ENCODE measurements around the gene GMPPA. TPM values are rescaled to one million over a fixed set of nuclear protein-coding genes. Genes with fewer than 3 reads are reported as not detected.

GMPPA gene
- total RNA-seq (10 to 100 TPM; 25.1 to 27.2 TPM), total RNA-seq (18.3 to 31.5 reads per million in 2 donors)

DNA sequence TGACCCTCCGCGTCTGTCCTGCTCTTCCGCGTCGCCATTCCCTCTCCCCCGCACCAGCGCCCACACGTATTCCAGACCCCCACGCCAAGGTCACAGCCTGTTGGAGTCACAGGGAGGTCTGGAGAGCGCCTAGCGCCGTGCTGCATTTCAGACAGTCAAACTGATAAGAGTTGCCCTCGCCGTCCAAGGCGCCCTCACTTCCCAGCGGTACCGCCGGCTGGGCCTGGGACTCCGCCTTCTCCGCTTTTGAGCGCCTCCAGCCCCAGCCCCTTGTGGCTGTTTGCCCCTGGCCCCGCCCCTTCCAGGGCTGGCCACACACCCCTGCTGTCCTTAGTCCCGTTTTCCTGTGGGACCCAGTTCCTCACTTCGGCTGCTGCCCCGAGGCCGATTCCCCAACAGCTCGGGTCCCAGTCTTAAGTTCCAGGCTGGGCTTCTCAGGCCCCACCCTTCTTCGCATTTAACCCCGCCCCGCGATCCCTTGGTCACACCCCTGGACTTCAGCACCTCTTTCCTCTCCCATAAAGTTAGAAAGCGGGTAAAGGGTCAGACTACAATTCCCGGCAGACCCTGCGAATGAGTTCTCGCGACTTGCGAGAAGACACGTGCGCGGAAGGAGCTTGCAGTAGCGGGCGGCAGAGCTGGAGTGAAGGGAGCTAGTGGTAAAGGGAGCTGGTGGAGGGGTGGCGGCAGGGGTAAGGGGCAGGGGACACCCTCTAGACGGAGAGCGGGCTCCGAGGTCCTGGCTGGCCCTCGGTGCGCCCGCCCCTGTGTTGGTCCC lies at the start of gene GMPPA:
Gene GMPPA (plus strand): TSS at position 612 of the 778 bp plus-strand sequence. CDS start 1,085 bp downstream, outside the sequence.
- H3K27me3 Mint-ChIP-seq = peaks cover 48% of the 10 kb centered on the region
- H3K4me1 Mint-ChIP-seq = peaks cover 29% of the 10 kb centered on the region
- DNase-seq (peak; percentile 78 to 86 (median 83)), ATAC-seq (peak; percentile 96)
- H3K9me3 ChIP-seq (ENCODE audit: control insufficient read depth, low read length, poor library complexity, severe bottlenecking) = no peaks in the 10 kb centered on the region
- peaks cover 11% of the 10 kb centered on the region for H3K36me3 Mint-ChIP-seq (ENCODE audit: low read depth)
- peak within 1 kb of the TSS; percentile 100 for H3K4me3 Mint-ChIP-seq
- H3K27ac Mint-ChIP-seq = peak within 1 kb of the TSS; percentile 96

DNA sequence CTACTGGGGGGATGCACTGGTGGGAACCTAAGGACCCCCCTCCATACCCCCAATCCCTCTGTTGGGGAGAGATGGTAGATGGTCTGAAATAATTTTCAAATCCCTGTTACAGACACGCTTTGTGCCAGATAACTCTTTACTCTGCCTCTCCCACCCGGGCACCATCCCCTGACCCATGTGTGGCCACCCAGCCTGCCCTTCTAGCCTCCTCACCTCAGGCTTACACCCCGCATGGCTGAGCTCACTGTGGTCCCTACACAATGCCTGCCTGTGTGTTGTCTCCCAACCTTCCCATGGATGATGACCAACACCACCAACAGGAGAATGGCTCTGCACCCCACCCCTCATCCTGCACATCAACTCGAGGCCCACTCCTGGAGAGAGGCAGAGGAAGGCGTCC lies 49.1 kb upstream of the GMPPA start:
- Mint-ChIP-seq H3K27ac (no peak overlapping the region), H3K36me3 (ENCODE audit: low read depth) (peaks cover 4% of the 10 kb centered on the region), H3K4me3 (no peak overlapping the region), H3K27me3 (peaks cover 19% of the 10 kb centered on the region), H3K4me1 (no peaks in the 10 kb centered on the region)
- DNase-seq (no peak), ATAC-seq (no peak)
- H3K9me3 ChIP-seq (ENCODE audit: control insufficient read depth, low read length, poor library complexity, severe bottlenecking) = no peaks in the 10 kb centered on the region

DNA sequence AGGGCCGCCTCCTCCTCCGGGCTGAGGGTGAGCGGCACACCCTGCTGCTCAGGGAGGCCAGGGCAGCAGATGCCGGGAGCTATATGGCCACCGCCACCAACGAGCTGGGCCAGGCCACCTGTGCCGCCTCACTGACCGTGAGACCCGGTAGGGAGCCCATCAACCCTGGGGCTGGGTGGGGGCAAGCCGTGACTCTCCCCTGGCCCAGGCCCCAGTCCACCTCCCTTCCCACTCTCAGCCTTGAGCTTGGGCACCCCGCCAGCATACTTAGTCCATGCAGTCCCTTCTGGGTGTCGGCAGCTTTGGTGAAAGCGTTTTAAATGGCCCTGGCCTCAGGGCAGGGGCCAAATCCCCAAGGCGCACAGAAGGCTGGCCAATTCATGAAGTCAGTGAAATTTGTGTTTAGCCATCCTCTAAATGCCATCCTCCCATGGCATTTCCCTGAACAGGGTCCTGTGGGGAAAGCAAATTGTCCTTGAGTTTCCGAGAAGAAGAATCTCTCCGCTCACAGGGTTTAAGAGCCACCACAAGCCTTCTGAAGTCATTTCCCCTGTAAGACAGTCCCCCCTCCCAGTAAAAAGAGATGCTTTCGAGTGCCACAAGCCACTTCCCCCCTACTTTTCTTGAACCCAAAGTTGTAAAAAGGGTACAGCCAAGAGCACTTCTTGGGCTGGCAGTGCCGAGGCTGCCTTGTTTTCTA lies 46.9 kb upstream of the GMPPA start:
- ATAC-seq = no peak

DNA sequence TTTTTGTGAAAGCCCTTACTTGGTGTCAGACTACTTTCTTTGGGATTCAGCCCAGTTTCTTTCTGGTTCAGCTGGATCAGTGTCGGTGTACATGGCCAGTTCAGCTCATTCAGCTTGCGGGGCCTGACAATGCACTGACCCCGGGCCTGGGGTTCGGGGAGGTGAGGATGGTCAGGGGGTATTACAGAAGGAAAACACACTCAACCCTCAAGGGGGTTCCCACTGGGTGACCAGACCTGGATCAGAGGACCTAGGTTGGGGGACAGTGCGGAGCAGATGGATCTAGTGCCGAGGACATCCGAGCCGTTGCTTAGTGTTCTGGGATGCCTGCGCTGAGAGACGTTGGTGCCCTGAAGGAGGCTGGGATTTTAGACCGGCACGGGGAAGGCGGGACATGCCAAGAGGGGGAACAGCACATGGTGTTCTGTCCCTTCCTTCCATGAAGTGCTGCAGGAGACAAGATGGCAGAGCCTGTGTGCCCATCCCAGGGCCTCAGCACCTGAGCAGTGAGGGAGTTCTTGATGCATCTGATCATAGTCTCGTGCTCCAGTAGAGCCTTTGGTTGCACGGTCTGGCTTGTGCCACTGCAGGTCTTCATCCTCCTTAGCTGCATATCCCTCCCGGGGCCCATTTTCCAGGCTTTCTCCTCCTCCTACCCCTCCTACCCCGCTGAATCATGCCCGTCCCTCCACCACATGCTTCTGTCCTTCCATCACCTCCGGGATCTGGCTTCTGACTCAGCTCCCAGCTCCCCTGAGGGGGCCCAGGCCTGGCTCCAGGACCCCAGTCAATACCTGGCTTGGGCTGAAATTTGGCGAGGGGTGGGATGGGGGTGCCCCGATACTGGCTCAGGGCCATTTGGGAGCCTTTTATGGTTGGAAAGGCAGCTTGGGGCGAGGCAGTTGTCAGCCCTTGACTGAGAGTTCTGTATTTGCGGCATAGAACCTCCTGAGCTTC lies 46.1 kb upstream of the GMPPA start:
- peaks cover 19% of the 10 kb centered on the region for H3K27me3 Mint-ChIP-seq
- H3K36me3 Mint-ChIP-seq (ENCODE audit: low read depth) = peaks cover 4% of the 10 kb centered on the region
- no peak overlapping the region for H3K4me3 Mint-ChIP-seq
- peaks cover 1% of the 10 kb centered on the region for H3K4me1 Mint-ChIP-seq
- ATAC-seq (no peak), DNase-seq (no peak)
- no peak overlapping the region for H3K27ac Mint-ChIP-seq
- no peaks in the 10 kb centered on the region for H3K9me3 ChIP-seq (ENCODE audit: control insufficient read depth, low read length, poor library complexity, severe bottlenecking)

More for the DNA sequence above, 46.9 kb upstream of the GMPPA start:
- Mint-ChIP-seq H3K27ac (no peak overlapping the region), H3K4me1 (no peaks in the 10 kb centered on the region), H3K36me3 (ENCODE audit: low read depth) (peaks cover 4% of the 10 kb centered on the region), H3K4me3 (no peak overlapping the region), H3K27me3 (peaks cover 19% of the 10 kb centered on the region)
- no peak for DNase-seq
- no peaks in the 10 kb centered on the region for H3K9me3 ChIP-seq (ENCODE audit: control insufficient read depth, low read length, poor library complexity, severe bottlenecking)

DNA sequence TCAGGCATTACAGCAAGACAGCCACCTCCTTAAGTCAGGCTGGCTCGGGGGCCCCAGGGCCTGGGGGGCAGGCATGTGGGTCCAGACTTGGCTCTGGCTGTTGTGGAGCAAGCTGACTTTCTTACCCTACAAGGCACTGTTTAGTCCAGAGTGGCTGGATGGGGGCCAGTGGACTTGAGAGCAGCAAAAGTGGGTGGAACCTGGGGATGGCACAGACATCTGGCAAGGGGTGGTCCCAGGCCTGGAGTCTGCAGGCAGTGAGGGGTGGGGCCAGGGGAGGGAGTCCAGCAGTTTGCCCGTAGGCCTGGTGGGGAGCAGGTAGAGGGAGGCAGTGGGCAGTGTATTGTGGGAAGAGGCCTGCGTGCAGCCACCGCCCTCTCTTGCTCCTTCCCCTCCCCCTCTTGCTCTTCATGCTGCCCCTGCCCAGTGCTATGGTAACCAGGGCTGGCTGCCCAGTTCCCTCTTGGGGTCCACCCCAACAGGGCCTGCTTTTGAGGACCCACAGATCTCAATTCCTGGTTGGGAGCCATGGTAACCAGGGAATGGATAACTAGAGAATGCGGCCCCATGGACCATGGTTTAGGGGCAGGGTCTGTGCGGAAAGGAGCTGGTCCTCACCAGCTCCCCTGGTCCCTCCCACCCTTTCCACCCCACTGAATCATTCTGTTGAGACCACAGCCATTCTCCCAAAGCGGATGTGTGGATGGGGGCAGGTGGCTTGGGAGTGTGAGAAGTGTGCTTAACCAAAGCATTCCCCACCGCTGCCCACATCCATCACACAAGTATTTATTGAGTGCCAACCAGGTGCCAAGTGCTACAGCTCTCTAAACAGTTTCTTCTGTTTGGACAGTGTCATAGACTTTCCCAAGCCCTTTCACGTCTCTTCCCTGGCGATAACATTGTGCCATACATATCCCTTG lies 44.8 kb upstream of the GMPPA start:
- H3K27ac Mint-ChIP-seq = no peak overlapping the region
- H3K4me3 Mint-ChIP-seq = no peak overlapping the region
- ATAC-seq = no peak
- peaks cover 23% of the 10 kb centered on the region for H3K27me3 Mint-ChIP-seq
- H3K4me1 Mint-ChIP-seq = peaks cover 6% of the 10 kb centered on the region
- DNase-seq = no peak
- no peaks in the 10 kb centered on the region for H3K9me3 ChIP-seq (ENCODE audit: control insufficient read depth, low read length, poor library complexity, severe bottlenecking)
- H3K36me3 Mint-ChIP-seq (ENCODE audit: low read depth) = peaks cover 4% of the 10 kb centered on the region

DNA sequence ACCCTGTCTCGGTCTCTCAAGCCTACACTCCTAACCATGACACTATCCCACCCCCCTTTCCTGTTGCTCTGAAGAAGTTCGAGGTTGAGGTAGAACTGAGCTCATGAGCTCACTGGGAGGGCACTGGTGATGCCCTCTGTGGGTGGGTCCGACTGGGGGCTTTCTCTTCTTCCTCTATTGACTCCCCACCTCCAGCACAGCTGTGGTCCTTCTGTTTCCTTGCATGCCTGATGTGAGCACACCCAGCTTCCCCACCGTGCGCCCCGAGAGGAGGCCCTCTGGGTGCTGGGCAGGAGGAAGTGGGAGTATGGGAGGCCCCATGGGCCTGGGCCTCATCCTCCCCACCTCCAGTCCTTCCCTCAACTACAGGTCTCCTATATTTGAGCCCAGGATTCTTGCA lies 43.1 kb upstream of the GMPPA start:
- DNase-seq (no peak), ATAC-seq (no peak)
- Mint-ChIP-seq H3K36me3 (ENCODE audit: low read depth) (no peaks in the 10 kb centered on the region), H3K27ac (no peak overlapping the region), H3K4me1 (peaks cover 6% of the 10 kb centered on the region), H3K27me3 (peaks cover 12% of the 10 kb centered on the region), H3K4me3 (no peak overlapping the region)
- H3K9me3 ChIP-seq (ENCODE audit: control insufficient read depth, low read length, poor library complexity, severe bottlenecking) = no peaks in the 10 kb centered on the region

DNA sequence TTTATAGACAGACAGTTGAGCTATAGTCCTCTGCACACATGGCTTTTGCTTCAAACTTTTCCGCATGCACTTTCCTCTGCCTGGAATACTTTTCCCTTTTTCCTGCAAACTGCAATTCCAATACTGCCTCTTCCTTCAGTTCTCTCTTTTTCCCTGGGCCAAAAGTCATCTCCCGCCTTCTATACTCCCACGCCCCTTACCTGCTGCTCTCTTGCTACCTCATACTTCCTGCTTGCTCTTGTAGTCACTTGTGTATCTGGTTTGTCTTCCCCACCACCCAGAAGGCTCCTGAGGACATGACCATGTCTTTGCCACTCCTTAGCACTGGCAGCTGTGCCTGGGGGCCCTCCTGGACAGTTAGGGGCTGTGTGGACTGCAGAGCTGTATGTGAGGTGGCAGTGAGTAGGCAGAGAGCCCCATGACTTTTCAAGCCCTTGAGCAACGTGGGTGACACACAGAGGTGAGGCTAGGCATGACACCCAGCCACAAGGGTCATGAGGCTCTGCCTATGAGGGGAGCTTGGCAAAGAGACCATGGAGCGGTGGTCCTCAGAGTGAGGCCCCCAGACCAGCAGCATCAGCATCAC lies 40.8 kb upstream of the GMPPA start:
- peak overlapping the region; percentile 56 for H3K27ac Mint-ChIP-seq
- H3K9me3 ChIP-seq (ENCODE audit: control insufficient read depth, low read length, poor library complexity, severe bottlenecking) = no peaks in the 10 kb centered on the region
- H3K36me3 Mint-ChIP-seq (ENCODE audit: low read depth) = no peaks in the 10 kb centered on the region
- H3K4me1 Mint-ChIP-seq = peaks cover 6% of the 10 kb centered on the region
- DNase-seq (no peak), ATAC-seq (peak; percentile 73)
- no peak overlapping the region for H3K4me3 Mint-ChIP-seq
- peaks cover 8% of the 10 kb centered on the region for H3K27me3 Mint-ChIP-seq

DNA sequence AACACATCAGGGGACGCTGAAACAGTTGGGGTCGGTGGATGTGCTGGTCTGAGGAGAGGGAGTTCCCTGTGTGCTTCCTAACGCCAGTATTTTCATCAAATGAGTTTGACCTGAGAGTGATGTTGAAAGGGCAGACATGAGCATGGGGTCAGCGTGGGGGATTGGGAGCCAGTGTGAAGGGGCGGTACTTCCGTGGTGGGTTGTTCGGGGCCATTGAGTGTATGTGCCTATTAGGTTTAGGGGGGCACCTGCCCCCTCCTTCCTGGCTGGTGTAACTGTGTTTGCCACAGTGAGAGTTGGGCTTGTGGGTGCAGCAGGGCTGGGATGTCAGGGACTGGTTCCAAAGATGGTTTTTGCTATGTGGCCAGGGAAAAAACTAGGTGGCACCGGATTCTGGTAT lies 39.7 kb upstream of the GMPPA start:
- H3K9me3 ChIP-seq (ENCODE audit: control insufficient read depth, low read length, poor library complexity, severe bottlenecking) = no peaks in the 10 kb centered on the region
- peak overlapping the region; percentile 66 for H3K4me3 Mint-ChIP-seq
- ATAC-seq (no peak), DNase-seq (no peak)
- H3K27ac Mint-ChIP-seq = no peak overlapping the region
- peaks cover 6% of the 10 kb centered on the region for H3K4me1 Mint-ChIP-seq
- H3K36me3 Mint-ChIP-seq (ENCODE audit: low read depth) = no peaks in the 10 kb centered on the region
- peaks cover 4% of the 10 kb centered on the region for H3K27me3 Mint-ChIP-seq

DNA sequence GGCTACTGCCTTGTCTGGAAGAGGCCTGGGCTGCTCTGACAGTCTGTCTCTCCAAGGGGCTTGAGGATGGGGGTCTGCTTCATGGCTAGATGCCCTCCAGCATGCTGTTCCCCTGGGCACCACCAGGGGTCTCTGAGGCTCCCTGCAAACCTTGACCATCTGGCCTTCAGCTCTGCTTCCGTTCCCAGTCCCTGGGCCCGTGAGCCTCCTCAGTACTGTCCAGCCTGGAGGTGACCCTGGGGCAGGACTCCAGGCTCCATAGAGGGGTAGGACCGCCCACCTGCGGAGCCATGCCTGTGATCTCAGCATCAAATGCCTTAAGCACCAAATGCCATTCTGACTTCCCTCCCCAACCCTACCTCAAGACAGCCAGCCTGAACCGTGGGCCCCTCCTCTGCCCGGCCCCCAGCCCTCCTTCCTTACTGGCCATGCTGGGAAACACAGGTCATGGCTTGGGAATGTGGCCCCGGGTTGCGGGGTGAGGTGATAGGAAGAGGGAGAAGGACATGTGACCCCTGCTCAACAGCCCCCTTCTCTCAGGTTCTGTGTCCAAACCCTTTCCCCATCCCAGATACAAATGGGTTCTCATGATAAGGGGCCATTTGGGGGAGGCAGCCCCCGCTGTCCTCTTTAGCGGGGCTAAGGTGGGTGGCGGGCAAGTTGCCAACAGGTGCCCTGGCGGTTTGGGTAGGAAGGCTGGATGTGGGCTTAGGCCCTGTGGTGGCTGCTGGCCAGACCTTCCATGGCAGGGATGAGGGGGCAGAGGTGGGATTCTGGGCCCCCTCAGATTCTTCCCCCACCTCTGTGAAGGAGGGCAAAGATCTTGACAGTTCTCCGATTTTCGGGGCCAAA lies 39.0 kb upstream of the GMPPA start:
- ATAC-seq = peak; percentile 45
- H3K9me3 ChIP-seq (ENCODE audit: control insufficient read depth, low read length, poor library complexity, severe bottlenecking) = no peaks in the 10 kb centered on the region
- Mint-ChIP-seq H3K4me3 (no peak overlapping the region), H3K4me1 (peaks cover 6% of the 10 kb centered on the region), H3K27me3 (peaks cover 4% of the 10 kb centered on the region), H3K27ac (no peak overlapping the region), H3K36me3 (ENCODE audit: low read depth) (no peaks in the 10 kb centered on the region)
- no peak for DNase-seq

DNA sequence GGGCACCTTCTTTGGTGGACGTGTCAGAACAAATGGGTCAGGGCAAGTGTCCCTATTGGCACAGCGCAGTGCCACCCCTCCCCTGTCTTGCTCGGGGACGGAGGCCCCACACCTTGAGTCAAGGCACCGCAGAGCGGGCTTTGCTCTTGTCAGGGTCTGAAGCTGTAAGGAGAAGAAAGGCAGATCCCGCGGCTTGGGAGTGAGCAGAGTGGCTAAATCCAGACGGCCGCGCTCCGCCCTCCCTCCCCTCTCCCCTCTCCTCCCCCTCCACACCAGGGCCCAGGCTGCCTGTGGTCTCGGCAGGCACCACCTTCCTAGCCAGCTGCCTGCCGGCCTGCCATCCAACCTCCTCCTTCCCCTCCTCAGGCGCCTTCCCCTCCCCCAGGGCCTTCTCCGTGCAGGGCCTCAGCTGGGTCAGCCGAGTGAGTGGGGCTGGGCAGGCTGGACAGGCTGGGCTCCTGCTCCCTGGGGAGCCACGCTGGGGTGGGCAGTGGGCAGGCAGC lies 38.2 kb upstream of the GMPPA start:
- Mint-ChIP-seq H3K4me3 (no peak overlapping the region), H3K36me3 (ENCODE audit: low read depth) (no peaks in the 10 kb centered on the region), H3K27ac (no peak overlapping the region), H3K4me1 (peaks cover 8% of the 10 kb centered on the region), H3K27me3 (peaks cover 4% of the 10 kb centered on the region)
- DNase-seq = no peak
- no peak for ATAC-seq
- no peaks in the 10 kb centered on the region for H3K9me3 ChIP-seq (ENCODE audit: control insufficient read depth, low read length, poor library complexity, severe bottlenecking)

DNA sequence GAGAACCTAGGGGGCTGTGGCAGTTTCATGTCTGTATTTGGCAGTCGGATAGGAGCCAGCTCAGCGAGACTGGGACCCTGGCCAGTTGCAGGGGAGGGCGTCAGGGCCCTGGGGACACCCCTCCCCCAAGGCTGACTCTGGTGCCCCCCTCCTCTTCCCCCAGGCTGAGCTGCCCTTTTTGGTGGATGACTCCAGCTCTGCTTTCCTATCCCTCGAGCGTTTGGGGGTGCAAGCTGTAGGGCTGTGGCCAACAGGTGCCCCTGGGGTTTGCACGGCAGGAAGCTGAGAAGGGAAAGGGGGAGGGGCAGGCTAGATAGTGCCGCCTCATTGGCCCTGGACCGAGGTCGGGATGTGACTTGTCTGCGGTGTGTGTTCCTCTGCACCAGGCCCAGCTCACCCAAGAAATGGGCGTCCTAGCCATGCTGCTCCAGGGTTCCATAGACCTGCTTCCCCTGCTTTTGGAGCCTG lies 37.6 kb upstream of the GMPPA start:
- ATAC-seq = peak; percentile 12
- H3K27ac Mint-ChIP-seq = no peak overlapping the region
- no peak for DNase-seq

More for the DNA sequence above, 37.6 kb upstream of the GMPPA start:
- Mint-ChIP-seq H3K36me3 (ENCODE audit: low read depth) (no peaks in the 10 kb centered on the region), H3K27me3 (peaks cover 4% of the 10 kb centered on the region), H3K4me3 (no peak overlapping the region), H3K4me1 (peaks cover 8% of the 10 kb centered on the region)
- no peaks in the 10 kb centered on the region for H3K9me3 ChIP-seq (ENCODE audit: control insufficient read depth, low read length, poor library complexity, severe bottlenecking)

Measured in T-helper 17 cell (primary cell).